ENCODE data around the gene CPPED1.
A peak's percentile ranks its signal among the peaks of the same experiment; 100 is the strongest.
"Not testable (repeated sequence)": the region's sequence is repeated elsewhere in the genome, so short reads cannot be mapped to it uniquely, and the experiment has no call there.

CPPED1 gene

GRCh38 chr16:12803203-12804093 is at the start of gene CPPED1:
CPPED1 (minus strand) TSS chr16:12803887; CDS start chr16:12803776, 111 bp downstream.
- DNase-seq (ENCODE audit: low spot score): peak; percentile 96

DNA sequence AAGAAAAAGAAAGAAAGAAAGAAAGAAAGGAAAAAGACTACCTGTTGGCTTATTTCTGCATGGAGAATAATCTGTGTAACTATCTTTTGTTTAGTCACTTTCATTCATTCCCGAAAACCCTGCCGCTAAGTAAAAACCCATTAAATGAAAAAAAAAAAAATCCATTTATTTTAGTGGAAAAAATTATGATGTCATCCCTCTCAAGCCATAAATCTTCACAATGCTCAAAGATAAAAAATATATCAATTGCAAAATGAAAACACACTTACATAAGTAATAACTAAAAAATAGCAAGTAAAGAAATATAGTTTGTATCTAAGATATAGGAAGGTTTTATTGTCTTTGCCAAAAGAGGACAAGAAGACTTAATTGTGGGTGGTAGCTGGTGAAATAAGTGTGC is 46.5 kb upstream of the CPPED1 start:
- no peak for DNase-seq (ENCODE audit: low spot score)

DNA sequence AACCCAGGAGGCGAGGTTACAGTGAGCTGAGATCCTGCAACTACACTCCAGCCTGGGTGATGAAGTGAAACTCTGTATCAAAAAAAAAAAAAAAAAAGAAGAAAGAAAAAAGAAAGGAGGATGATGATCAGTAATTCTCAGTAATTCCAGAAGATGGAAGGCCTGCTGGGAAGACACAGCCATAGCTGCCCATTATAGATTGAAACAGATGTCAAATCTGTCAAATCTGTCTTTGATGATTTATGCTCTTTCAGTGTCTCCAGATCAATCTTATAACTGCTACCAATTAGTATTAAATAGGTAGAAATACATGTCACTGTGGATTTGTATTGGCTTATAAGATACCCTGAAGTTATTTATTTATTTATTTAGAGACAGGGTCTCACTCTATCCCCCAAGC is 42.9 kb upstream of the CPPED1 start:
- DNase-seq (ENCODE audit: low spot score): no peak

- DNase-seq (ENCODE audit: low spot score): no peak
Measured at GRCh38 chr16:12845282-12845681, 41.6 kb upstream of the CPPED1 start.

- DNase-seq (ENCODE audit: low spot score): no peak
Measured at GRCh38 chr16:12837756-12838155, 34.1 kb upstream of the CPPED1 start.

GRCh38 chr16:12837291-12837690 is 33.6 kb upstream of the CPPED1 start:
- DNase-seq (ENCODE audit: low spot score): no peak

- peak; percentile 13 for DNase-seq (ENCODE audit: low spot score)
Measured at GRCh38 chr16:12833926-12834325, 30.2 kb upstream of the CPPED1 start.

DNA sequence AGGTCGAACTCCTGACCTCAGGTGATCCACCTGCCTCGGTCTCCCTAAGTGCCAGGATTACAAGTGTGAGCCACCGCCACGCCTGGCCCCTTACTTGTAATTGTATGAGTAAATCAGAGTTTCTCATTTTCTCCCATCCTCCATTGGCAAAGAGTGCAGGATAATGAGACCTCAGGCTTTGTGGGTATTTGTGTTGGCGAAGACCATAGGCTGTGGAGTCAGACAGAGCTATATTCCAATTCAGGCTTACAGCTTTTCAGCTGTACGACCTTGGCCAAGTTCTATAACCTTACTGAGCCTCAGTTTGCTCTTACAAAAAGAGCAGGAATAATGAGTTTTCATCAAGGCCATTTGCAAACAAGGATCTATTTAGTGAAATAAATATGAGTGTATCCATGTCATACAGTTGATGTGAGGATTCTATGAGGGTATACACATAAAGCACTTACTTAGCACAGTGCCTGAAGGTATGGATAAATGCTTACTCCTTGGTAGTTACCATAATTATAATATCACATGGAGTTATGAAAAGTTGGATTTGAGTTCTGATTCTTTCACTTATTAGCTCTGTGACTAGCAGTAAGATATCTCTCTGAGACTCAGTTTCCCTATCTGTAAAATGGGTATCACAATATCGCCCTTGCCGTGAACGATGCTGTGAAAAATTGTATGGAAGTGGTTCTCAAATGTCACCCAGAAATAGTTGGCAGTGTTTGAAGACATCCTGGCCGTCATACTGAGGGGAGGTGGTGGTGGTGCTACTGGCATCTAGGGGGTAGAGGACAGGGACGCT is 25.6 kb upstream of the CPPED1 start:
- no peak for DNase-seq (ENCODE audit: low spot score)

DNA sequence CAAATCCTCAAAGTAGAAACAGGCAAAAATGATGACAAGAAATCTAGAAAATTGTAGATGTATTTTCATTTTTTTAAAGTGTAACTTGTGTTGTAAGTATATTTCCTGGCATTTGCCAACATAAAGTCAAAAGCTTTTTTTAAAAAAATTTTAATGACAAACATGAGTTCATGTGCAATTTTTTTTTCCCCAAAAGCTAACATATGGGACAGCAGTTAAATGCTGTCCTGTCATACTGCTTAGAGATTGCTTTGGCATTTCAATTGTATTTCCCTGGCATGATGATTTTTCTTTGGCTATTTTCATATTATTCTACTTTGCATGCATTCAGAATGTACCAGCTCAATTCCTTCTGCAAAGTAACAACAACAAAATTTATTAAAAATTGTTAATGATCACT is 24.5 kb upstream of the CPPED1 start:
- no peak for DNase-seq (ENCODE audit: low spot score)

DNA sequence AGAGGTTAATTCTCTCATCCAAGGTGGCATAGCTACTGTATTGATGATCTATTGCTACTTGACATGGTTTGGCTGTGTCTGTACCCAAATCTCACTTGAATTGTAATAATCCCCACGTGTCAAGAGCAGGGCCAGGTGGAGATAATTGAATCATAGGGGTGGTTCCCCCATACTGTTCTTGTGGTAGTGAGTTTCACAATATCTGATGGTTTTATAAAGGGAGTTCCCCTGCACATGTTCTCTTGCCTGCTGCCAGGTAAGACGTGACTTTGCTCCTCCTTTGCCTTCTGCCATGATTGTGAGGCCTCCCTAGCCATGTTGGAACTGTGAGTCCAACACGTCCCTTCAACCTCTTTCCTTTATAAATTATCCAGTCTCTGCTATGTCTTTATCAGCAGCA is 22.9 kb upstream of the CPPED1 start:
- no peak for DNase-seq (ENCODE audit: low spot score)

DNA sequence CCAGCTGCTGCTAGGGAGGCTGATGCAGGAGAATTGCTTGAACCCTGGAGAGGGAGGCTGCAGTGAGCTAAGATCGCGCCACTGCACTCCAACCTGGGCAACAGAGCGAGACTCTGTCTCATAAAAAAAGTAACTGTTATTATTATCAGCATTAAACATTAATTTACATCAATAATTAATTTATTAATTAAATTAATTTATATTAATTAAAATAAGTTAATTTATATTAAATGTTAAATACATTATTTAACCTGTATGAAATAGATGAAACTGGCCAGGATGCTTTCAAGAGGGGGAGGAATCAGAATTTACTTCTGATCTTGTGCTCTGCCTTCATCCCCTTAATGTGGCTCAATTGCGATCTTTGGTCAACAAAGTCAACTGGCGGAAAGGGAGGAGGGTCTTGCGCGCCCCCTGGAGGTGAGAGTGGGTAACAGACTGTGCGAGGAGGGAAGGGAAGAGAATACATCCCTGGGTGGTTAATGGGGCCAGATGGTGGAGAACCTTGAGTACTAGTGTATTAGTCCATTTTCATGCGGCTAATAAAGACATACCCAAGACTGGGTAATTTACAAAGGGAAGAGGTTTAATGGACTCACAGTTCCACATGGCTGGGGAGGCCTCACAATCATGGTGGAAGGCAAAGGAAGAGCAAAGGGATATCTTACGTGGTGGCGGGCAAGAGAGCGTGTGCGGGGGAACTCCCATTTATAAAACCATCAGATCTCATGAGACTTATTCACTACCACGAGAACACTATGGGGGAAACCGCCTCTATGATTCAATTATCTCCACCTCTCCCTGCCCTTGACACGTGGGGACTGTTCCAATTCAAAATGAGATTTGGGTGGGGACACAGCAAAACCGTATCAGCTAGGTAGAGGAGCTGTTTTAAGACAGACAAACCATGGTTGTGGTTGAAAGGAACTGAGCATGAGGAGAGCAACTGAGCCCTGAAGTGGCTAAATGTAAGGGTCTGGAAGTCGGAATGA is 15.7 kb upstream of the CPPED1 start:
- peak; percentile 85 for DNase-seq (ENCODE audit: low spot score)

- DNase-seq (ENCODE audit: low spot score): no peak
Measured at GRCh38 chr16:12818326-12818725, 14.6 kb upstream of the CPPED1 start.

DNA sequence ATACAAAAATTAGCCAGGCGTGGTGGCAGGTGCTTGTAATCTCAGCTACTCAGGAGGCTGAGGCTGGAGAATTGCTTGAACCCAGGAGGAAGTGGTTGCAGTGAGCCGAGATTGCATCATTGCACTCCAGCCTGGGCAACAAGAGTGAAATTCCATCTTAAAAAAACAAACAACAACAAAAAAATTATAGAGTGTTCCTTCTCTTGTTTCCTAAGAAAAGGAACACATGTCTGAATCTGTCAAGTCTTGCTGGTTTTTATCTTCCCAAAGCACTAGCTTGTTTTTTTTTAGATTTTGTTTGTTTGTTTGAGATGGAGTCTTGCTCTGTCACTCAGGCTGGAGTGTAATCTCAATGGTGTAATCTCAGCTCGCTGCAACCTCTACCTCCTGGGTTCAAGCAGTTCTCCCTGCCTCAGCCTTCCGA is 13.1 kb upstream of the CPPED1 start:
- DNase-seq (ENCODE audit: low spot score): not testable (repeated sequence)

DNA sequence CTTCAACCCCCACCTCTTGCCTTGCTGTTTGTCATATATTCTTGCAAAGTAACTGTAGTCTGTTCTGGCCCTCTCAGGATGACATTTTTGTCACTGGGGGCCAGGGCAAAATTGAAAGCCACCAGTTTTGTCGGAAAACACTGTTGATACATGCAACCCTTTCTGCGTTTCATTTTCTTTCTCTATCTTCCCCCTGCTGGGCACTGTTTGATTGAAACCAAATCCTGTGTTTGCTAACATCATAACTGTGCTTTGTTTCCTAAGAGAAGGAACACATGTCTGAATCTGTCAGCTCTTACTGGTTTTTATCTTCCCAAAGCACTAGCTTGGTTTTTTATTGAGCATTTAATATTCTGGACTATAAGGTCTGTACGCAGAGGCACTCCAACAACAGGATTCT is 11.7 kb upstream of the CPPED1 start:
- DNase-seq (ENCODE audit: low spot score): peak; percentile 18

DNA sequence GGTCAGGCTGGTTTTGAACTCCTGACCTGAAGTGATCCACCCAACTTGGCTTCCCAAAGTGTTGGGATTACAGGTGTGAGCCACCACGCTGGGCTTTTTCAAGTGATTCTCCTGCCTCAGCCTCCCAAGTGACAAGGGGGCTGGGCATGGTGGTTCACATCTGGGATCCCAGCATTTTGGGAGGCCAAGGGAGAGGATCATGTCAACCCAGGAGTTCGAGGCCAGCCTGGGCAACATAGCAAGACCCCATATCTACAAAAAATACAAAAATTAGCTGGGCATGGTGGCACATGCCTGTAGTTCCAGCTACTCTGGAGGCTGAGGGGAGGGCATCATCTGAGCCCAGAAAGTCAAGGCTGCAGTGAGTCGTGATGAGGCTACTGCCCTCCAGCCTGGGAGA is 10.0 kb upstream of the CPPED1 start:
- not testable (repeated sequence) for DNase-seq (ENCODE audit: low spot score)

DNA sequence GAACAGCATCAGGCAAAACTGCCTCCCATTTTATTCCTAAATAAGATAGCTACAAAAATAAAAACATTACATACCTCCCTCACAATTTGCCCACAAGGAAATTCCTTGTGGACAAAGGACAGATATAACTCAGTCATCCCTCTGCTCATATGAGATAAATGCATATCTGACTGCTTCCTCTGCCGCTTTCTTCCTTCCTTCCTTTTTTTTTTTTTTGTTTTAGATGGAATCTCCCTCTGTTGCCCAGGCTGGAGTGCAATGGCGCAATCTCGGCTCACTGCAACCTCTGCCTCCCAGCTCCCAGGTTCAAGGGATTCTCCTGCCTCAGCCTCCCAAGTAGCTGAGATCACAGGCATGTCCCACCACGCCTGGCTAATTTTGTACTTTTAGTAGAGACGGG is 9.6 kb upstream of the CPPED1 start:
- DNase-seq (ENCODE audit: low spot score): not testable (repeated sequence)

DNA sequence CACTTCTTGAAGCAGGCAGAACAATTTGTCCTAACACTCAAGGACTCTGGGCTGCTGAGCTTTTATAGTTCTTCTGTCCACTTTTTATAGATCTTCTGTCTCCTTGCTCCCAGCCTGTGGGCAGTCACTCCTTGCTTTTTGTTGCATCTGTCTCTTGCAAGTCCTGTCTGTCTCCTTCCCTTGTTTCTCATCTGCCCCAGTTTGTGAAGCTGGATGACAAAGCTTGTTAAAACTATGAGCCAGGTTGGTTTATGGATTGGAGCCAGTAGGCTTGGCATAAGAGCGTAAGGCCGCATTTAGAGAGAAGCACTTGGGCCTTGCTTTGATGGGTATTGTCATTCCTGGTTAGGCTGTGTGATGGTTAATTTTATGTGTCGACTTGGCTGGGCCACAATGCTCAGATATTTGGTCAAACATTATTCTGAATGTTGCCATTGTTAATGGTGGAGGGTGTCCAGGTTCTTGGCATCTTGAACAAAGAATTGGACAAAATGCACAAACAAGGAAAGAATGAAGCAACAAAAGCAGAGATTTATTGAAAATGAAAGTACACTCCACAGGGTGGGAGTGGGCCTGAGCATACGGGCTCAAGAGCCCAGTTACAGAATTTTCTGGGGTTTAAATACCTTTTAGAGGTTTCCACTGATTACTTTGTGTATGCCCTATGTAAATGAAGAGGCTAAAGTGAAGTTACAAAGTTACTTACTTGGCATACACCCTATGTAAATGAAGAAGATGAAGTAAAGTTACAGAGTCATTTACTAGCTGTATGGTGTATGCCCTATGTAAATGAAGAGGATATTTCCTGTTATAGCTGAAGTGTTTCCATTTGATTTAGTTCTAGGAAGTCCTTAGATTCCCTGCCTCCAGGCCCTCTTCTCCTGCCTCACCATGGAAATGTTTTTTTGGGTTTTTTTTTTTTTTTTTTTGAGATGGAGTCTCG is 8.0 kb upstream of the CPPED1 start:
- DNase-seq (ENCODE audit: low spot score): no peak

- no peak for DNase-seq (ENCODE audit: low spot score)
Measured at GRCh38 chr16:12805066-12805465, 1.4 kb upstream of the CPPED1 start.

- DNase-seq (ENCODE audit: low spot score): no peak
Measured at GRCh38 chr16:12804395-12804794, 708 bp upstream of the CPPED1 start.

GRCh38 chr16:12802661-12803060 is 1.0 kb downstream of the CPPED1 start:
- DNase-seq (ENCODE audit: low spot score): no peak

DNA sequence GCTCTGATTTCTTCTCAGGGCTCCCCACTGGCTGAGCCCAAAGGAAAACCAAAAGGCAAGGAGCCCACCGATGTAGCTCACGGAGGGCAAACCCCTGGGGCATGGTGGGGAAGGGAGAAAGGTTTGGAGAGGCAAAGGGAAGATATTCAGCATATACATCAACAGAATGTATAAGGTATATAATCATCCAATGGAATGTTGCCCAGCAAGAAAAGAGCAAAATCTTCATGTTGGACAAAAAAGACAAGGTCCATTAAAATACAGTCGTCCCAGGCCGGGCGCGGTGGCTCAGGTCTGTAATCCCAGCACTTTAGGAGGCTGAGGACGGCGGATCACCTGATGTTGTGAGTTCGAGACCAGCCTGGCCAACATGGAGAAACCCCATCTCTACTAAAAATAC is 1.6 kb downstream of the CPPED1 start:
- no peak for DNase-seq (ENCODE audit: low spot score)

Data from AG08395 (cell line).